Measurements from ENCODE around the gene PRMT1. TPM values are rescaled to one million over a fixed set of nuclear protein-coding genes. Genes with fewer than 3 reads are reported as not detected.

Gene PRMT1
- total RNA-seq, 4 donors from 2014 or later = 78.5 to 274 (median 217) TPM

DNA sequence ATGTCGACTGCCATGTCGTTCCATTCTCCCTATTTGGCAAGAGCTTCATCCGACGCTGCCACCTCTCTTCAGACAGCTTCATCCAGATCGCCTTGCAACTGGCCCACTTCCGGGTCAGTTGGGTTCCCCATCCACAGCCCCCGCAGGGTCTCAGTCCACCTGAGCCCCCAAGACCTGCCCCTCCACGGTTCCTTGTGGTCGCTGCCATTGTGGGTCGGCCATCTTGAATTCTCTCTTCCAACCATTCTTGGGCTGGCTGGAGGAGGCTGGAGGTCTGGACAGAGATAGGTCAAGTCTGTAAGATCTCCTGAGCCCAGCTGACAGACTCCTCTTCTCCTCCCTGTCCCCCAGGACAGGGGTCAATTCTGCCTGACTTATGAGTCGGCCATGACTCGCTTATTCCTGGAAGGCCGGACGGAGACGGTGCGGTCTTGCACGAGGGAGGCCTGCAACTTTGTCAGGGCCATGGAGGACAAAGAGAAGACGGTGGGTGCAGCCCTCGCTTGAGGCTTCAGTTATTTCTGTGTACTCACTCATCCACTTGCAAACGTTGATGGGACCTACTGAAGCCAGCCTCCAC, 33.4 kb downstream of the PRMT1 start:
- no peaks in the 10 kb centered on the region for H3K9me3 ChIP-seq
- TF ChIP-seq POLR2A (IDR thresholded peaks at IDR 0.05) = no peak
- TF ChIP-seq, protein P1, sequence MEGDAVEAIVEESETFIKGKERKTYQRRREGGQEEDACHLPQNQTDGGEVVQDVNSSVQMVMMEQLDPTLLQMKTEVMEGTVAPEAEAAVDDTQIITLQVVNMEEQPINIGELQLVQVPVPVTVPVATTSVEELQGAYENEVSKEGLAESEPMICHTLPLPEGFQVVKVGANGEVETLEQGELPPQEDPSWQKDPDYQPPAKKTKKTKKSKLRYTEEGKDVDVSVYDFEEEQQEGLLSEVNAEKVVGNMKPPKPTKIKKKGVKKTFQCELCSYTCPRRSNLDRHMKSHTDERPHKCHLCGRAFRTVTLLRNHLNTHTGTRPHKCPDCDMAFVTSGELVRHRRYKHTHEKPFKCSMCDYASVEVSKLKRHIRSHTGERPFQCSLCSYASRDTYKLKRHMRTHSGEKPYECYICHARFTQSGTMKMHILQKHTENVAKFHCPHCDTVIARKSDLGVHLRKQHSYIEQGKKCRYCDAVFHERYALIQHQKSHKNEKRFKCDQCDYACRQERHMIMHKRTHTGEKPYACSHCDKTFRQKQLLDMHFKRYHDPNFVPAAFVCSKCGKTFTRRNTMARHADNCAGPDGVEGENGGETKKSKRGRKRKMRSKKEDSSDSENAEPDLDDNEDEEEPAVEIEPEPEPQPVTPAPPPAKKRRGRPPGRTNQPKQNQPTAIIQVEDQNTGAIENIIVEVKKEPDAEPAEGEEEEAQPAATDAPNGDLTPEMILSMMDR (IDR thresholded peaks at IDR 0.05) = no peak
- intact Hi-C loops (cut with DNase I; ENCODE audit: low total_unique reads) = no loop called here
- H3K4me3 ChIP-seq = no peak overlapping the region
- no peak overlapping the region for H3K27ac ChIP-seq
- H3K4me1 ChIP-seq = no peaks in the 10 kb centered on the region
- DNase-seq = no peak
- H3K27me3 ChIP-seq = no peaks in the 10 kb centered on the region
- no peaks in the 10 kb centered on the region for H3K36me3 ChIP-seq

DNA sequence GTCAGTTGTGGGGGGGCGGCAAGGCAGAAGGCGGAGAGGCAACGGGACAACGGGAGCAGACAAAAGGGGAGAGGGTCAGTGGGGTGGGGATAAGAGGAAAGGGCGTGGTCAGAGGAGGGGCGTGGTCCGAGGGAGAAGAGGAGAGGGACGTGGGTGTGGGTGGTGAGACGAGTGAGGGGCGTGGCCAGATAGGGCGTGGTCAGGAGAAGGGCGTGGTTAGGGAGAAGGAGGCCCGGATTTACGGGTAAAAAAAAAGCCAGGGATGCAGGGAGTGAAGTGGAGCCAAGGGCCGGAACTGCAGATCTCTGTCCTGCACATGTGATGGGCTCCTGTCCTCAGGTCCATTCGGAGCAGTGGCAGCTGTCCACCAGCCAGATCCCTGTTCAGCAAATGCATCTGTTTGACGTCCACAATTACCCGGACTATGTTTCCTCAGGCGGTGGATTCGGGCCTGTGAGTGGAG, 35.4 kb downstream of the PRMT1 start:
- DNase-seq = peak; percentile 93 to 95
- Histone ChIP-seq H3K4me3 (peak overlapping the region; percentile 13 to 19), H3K27ac (peak overlapping the region; percentile 45 to 57)

DNA sequence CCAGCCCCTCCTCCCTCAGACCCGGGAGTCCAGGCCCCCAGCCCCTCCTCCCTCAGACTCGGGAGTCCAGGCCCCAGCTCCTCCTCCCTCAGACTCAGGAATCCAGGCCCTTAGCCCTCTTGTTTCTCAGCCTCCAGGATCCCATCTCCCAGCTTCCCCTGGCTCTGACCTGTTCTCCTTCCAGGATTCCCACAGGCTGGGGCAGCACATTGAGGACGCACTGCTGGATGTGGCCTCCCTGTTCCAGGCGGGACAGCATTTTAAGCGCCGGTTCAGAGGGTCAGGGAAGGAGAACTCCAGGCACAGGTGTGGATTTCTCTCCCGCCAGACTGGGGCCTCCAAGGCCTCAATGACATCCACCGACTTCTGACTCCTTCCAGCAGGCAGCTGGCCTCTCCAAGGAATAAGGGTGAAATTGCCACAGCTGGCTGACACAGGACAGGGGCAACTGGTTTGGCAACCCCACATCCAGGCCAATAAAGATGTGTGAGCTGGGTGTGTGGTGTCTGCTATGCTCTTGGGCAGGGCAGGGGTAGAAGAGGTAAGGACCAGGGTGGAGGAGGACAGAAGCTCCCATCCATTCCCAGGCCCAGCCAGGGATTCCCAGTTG, 36.3 kb downstream of the PRMT1 start:
- Histone ChIP-seq H3K9me3 (no peaks in the 10 kb centered on the region), H3K27me3 (no peaks in the 10 kb centered on the region), H3K27ac (peak overlapping the region; percentile 45 to 57), H3K36me3 (no peaks in the 10 kb centered on the region), H3K4me3 (no peak overlapping the region), H3K4me1 (no peaks in the 10 kb centered on the region)
- TF ChIP-seq, protein P1 (IDR thresholded peaks at IDR 0.05) = no peak
- TF ChIP-seq POLR2A (IDR thresholded peaks at IDR 0.05) = no peak
- DNase-seq = no peak
- intact Hi-C loops (cut with DNase I; ENCODE audit: low total_unique reads) = no loop called here

More for the DNA sequence above, 35.4 kb downstream of the PRMT1 start:
- H3K36me3 ChIP-seq = no peaks in the 10 kb centered on the region
- TF ChIP-seq, protein P1 (IDR thresholded peaks at IDR 0.05) = no peak
- no peak for TF ChIP-seq POLR2A (IDR thresholded peaks at IDR 0.05)
- no peaks in the 10 kb centered on the region for H3K4me1 ChIP-seq
- H3K9me3 ChIP-seq = no peaks in the 10 kb centered on the region
- H3K27me3 ChIP-seq = no peaks in the 10 kb centered on the region
- intact Hi-C loops (cut with DNase I; ENCODE audit: low total_unique reads) = no loop called here

DNA sequence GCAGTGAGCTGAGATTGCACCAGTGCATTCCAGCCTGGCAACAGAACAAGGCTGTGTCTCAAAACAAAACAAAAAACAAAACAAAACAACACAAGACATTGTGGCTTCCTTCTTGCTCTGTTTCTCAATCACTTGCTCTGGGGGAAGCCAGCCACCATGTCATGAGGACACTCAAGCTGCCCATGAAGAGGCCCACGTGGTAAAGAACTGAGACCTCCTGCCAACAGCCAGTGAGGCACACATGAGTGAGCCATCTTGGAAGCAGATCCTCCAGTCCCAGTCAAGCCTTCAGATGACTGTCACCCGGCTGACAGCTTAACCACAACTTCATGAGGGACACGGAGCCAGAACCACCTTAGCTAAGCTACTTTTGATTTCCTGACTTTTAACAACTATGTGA, 39.1 kb downstream of the PRMT1 start:
- intact Hi-C loops (cut with DNase I; ENCODE audit: low total_unique reads) = no loop called here
- H3K27me3 ChIP-seq = no peaks in the 10 kb centered on the region
- no peak for TF ChIP-seq POLR2A (IDR thresholded peaks at IDR 0.05)
- TF ChIP-seq, protein P1 (IDR thresholded peaks at IDR 0.05) = no peak
- H3K36me3 ChIP-seq = no peaks in the 10 kb centered on the region
- H3K4me3 ChIP-seq = no peak overlapping the region
- H3K27ac ChIP-seq = no peak overlapping the region
- no peak for DNase-seq
- H3K9me3 ChIP-seq = no peaks in the 10 kb centered on the region
- no peaks in the 10 kb centered on the region for H3K4me1 ChIP-seq

DNA sequence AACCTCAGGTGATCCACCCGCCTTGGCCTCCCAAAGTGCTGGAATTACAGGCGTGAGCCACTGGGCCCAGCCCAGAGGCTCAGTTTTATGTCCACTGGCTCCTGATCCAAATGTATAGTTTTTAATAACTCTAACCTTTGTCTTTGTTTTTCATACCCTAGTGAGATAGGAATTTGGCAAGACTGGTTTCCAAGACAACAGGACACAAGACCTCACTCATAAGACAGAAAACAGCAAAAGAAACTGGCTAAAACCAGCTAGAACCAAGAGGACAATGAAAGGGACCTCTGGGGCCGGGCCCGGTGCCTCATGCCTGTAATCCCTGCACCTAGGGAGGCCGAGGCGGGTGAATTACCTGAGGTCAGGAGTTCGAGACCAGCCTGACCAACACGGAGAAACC, 41.4 kb downstream of the PRMT1 start:
- no peak for DNase-seq
- Histone ChIP-seq H3K27ac (peak overlapping the region; percentile 85 to 88), H3K4me3 (peak overlapping the region in 1 of 2 donors; percentile 49), H3K9me3 (no peaks in the 10 kb centered on the region), H3K4me1 (no peaks in the 10 kb centered on the region), H3K27me3 (no peaks in the 10 kb centered on the region), H3K36me3 (no peaks in the 10 kb centered on the region)
- intact Hi-C loops (cut with DNase I; ENCODE audit: low total_unique reads) = no loop called here
- TF ChIP-seq, protein P1 (IDR thresholded peaks at IDR 0.05) = no peak
- TF ChIP-seq POLR2A (IDR thresholded peaks at IDR 0.05) = no peak

Measured in uterus (tissue), 4 donors.